ENCODE data around the gene ZBTB18.
A peak's percentile ranks its signal among the peaks of the same experiment; 100 is the strongest.

Gene ZBTB18

DNA sequence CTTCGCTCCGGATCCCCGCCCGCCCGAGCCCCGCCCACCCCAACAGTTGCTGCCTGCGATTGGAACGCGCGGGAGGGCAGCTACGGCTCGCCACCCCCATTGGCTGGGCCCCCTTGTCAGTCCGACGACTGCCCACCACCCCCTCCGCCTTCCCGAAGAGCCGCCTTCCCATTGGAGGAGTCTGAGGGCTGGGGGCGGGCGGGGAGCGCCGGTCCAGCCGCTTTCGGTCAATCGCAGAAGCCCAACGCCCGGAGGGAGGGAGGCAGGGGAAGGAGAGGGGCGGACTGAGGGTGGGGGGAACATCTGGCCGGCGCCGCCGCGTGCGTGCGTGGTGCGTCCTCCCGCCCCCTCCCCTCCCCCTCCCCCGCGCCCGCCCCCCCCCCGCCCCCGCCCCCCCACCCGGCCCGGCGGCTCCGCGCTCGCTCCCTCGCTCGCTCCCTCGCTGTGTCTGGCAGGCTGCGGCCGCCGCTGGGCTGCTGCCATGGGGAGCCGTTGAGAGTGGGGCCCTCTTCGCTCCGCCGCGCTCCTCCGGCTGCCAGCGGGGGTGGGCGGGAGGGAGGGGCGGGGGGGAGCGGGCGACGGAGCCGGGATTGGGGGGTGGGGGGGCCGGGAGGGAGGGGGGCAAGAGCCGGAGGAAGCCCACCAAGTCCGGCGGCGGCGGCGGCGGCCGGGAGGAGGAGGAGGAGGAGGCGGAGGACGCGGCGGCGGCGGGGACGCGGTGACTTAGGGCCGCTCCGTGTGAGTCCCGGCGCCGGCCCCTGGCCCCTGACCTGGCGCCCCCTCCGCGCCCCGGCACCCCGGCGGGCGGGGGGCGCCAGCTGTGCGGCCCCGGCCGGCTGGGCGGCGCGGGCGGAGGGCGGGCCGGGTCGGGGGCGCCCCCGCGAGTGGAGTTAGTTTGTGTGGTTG lies 2.6 kb upstream of the ZBTB18 start:
- Mint-ChIP-seq H3K4me3 (peak overlapping the region; percentile 94), H3K36me3 (ENCODE audit: low read depth) (no peaks in the 10 kb centered on the region), H3K27ac (no peak overlapping the region), H3K27me3 (no peaks in the 10 kb centered on the region), H3K9me3 (no peaks in the 10 kb centered on the region), H3K4me1 (peaks cover 26% of the 10 kb centered on the region)
- peak; percentile 94 for DNase-seq
- peak; percentile 93 for ATAC-seq

DNA sequence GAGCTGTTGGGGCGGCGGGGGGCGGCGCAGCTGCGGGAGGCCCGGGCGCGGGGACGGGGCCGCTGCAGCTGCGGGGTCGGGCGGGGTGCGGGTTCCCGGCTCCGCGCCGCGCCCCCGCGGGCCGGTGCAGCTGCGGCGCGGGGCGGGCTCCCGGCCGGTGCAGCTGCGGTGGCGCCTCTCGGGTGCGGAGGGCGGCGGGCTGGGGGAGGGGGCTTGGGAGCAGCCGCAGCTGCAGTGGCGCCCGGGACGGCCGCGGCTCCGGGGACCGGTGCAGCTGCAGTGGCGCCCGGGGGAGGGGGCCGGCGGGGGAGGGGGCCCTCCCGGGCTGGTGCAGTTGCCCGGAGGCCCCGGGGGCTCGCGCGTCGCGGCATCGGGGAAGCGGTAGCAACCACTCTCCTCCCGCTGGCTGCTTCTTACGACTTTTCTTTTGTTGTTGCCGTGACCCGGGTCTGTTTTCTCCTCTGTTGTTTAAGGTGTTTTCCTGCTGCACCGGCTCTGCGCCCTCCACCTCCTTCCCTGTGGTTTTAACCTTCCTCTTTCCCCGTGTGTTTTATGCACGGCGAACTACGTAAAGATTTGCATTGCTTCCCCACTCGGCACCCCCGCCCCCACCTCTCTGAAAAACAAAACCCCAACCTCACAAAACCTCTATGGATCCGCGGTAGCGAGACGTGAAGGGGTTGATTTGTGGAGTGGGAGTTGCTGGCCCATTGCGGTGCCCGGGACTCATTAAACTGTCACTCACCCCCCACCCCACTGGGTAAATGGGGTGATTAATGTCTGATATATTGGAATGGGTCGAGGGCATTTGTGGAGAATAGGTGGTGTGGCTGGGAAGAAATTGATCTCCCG lies 1.7 kb upstream of the ZBTB18 start:
- no peaks in the 10 kb centered on the region for H3K36me3 Mint-ChIP-seq (ENCODE audit: low read depth)
- ATAC-seq (no peak), DNase-seq (peak; percentile 35)
- no peaks in the 10 kb centered on the region for H3K9me3 Mint-ChIP-seq
- H3K27me3 Mint-ChIP-seq: no peaks in the 10 kb centered on the region
- H3K4me1 Mint-ChIP-seq: peaks cover 26% of the 10 kb centered on the region
- H3K4me3 Mint-ChIP-seq: peak overlapping the region; percentile 93
- peak overlapping the region; percentile 91 for H3K27ac Mint-ChIP-seq

DNA sequence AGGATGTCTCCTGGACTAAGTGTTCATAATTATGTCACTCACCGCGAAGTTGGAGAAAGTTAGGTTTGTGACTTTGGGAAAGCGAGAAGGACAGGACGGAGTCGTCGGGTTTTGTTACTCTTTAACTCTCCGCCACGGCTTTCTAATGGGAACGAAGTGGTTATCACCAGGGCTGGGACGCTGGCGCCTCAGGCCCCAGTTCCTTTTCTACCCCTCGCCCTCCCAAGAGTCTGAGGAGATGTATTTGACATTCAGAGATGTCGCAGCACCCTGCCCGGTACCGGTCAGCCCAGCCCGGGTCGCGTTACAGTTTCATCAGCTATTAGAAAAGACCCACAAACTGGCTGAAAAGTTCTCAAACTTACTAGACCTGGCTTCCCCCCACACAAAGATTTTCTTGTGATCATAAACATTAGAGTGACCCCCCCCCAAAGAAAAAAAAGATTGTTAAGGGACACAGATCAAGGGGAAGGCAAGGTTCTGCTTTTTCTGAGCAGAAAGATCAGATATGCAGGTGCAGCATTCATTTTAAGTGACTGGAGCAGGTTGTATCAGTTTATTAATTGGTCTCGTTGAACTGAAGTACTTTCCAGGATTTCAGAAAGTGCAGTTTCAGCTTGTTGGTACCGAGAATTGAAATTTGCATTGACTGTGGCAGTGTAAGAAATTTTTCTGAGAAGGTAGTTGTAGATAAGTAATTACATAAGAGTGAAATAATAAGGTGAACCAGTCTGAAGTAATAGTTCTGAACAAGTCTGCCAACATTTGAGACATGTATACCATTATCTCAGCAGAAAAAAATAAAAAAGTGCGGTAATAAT lies 859 bp upstream of the ZBTB18 start:
- H3K36me3 Mint-ChIP-seq (ENCODE audit: low read depth): no peaks in the 10 kb centered on the region
- H3K27me3 Mint-ChIP-seq: no peaks in the 10 kb centered on the region
- H3K4me3 Mint-ChIP-seq: peak overlapping the region; percentile 93
- peak overlapping the region; percentile 91 for H3K27ac Mint-ChIP-seq
- ATAC-seq (no peak), DNase-seq (peak; percentile 28)
- H3K9me3 Mint-ChIP-seq: no peaks in the 10 kb centered on the region
- peaks cover 23% of the 10 kb centered on the region for H3K4me1 Mint-ChIP-seq

- H3K4me1 Mint-ChIP-seq: peaks cover 17% of the 10 kb centered on the region
- no peaks in the 10 kb centered on the region for H3K36me3 Mint-ChIP-seq (ENCODE audit: low read depth)
- no peaks in the 10 kb centered on the region for H3K9me3 Mint-ChIP-seq
- DNase-seq: no peak
- H3K4me3 Mint-ChIP-seq: no peak overlapping the region
- ATAC-seq: no peak
- no peak overlapping the region for H3K27ac Mint-ChIP-seq
- H3K27me3 Mint-ChIP-seq: no peaks in the 10 kb centered on the region
Measured at GRCh38 chr1:244052016-244052727, 1.1 kb downstream of the ZBTB18 start.

GRCh38 chr1:244052728-244053312 lies 1.7 kb downstream of the ZBTB18 start:
- Mint-ChIP-seq H3K36me3 (ENCODE audit: low read depth) (no peaks in the 10 kb centered on the region), H3K9me3 (no peaks in the 10 kb centered on the region), H3K4me3 (no peak overlapping the region), H3K4me1 (peaks cover 20% of the 10 kb centered on the region), H3K27me3 (no peaks in the 10 kb centered on the region), H3K27ac (no peak overlapping the region)
- DNase-seq (no peak), ATAC-seq (no peak)

DNA sequence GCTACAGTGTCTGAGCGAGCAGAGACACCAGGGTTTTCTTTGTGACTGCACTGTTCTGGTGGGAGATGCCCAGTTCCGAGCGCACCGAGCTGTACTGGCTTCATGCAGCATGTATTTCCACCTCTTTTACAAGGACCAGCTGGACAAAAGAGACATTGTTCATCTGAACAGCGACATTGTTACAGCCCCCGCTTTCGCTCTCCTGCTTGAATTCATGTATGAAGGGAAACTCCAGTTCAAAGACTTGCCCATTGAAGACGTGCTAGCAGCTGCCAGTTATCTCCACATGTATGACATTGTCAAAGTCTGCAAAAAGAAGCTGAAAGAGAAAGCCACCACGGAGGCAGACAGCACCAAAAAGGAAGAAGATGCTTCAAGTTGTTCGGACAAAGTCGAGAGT lies 2.7 kb downstream of the ZBTB18 start:
- DNase-seq (no peak), ATAC-seq (no peak)
- no peak overlapping the region for H3K27ac Mint-ChIP-seq
- H3K4me1 Mint-ChIP-seq: peaks cover 21% of the 10 kb centered on the region
- H3K27me3 Mint-ChIP-seq: no peaks in the 10 kb centered on the region
- H3K9me3 Mint-ChIP-seq: no peaks in the 10 kb centered on the region
- H3K4me3 Mint-ChIP-seq: no peak overlapping the region
- no peaks in the 10 kb centered on the region for H3K36me3 Mint-ChIP-seq (ENCODE audit: low read depth)

DNA sequence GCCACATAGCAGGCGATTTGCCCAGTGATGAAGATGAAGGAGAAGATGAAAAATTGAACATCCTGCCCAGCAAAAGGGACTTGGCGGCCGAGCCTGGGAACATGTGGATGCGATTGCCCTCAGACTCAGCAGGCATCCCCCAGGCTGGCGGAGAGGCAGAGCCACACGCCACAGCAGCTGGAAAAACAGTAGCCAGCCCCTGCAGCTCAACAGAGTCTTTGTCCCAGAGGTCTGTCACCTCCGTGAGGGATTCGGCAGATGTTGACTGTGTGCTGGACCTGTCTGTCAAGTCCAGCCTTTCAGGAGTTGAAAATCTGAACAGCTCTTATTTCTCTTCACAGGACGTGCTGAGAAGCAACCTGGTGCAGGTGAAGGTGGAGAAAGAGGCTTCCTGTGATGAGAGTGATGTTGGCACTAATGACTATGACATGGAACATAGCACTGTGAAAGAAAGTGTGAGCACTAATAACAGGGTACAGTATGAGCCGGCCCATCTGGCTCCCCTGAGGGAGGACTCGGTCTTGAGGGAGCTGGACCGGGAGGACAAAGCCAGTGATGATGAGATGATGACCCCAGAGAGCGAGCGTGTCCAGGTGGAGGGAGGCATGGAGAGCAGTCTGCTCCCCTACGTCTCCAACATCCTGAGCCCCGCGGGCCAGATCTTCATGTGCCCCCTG lies 3.3 kb downstream of the ZBTB18 start:
- ATAC-seq: peak; percentile 31
- Mint-ChIP-seq H3K27me3 (no peaks in the 10 kb centered on the region), H3K4me1 (peaks cover 21% of the 10 kb centered on the region), H3K4me3 (no peak overlapping the region), H3K9me3 (no peaks in the 10 kb centered on the region), H3K27ac (no peak overlapping the region), H3K36me3 (ENCODE audit: low read depth) (no peaks in the 10 kb centered on the region)
- DNase-seq: no peak

DNA sequence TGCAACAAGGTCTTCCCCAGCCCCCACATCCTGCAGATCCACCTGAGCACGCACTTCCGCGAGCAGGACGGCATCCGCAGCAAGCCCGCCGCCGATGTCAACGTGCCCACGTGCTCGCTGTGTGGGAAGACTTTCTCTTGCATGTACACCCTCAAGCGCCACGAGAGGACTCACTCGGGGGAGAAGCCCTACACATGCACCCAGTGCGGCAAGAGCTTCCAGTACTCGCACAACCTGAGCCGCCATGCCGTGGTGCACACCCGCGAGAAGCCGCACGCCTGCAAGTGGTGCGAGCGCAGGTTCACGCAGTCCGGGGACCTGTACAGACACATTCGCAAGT lies 3.8 kb downstream of the ZBTB18 start:
- H3K4me1 Mint-ChIP-seq: peaks cover 21% of the 10 kb centered on the region
- H3K27ac Mint-ChIP-seq: no peak overlapping the region
- peak; percentile 31 for ATAC-seq
- no peaks in the 10 kb centered on the region for H3K36me3 Mint-ChIP-seq (ENCODE audit: low read depth)
- H3K9me3 Mint-ChIP-seq: no peaks in the 10 kb centered on the region
- H3K27me3 Mint-ChIP-seq: no peaks in the 10 kb centered on the region
- no peak overlapping the region for H3K4me3 Mint-ChIP-seq
- DNase-seq: no peak

DNA sequence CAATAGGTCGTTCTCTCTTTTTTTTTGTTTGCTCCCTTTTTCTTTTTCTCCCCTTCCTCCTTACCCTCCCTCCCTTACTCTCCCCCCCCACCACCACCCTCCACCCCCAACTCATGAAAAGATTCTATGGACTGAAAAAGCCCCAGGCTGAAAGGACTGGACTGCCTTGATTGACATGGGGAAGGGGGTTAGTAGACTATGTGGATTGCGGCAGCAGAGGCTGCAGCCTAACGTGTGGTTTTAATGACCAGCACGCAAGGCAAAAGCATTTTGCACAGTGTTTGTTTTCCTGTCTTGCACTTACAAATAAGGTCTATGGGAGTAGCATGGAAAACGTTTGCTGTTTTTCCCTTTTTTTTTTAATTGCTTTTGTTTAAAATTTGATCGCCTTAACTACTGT lies 5.5 kb downstream of the ZBTB18 start:
- ATAC-seq: no peak
- no peak for DNase-seq
- H3K27me3 Mint-ChIP-seq: no peaks in the 10 kb centered on the region
- H3K27ac Mint-ChIP-seq: no peak overlapping the region
- H3K9me3 Mint-ChIP-seq: no peaks in the 10 kb centered on the region
- H3K4me3 Mint-ChIP-seq: no peak overlapping the region
- H3K36me3 Mint-ChIP-seq (ENCODE audit: low read depth): no peaks in the 10 kb centered on the region
- peaks cover 21% of the 10 kb centered on the region for H3K4me1 Mint-ChIP-seq

DNA sequence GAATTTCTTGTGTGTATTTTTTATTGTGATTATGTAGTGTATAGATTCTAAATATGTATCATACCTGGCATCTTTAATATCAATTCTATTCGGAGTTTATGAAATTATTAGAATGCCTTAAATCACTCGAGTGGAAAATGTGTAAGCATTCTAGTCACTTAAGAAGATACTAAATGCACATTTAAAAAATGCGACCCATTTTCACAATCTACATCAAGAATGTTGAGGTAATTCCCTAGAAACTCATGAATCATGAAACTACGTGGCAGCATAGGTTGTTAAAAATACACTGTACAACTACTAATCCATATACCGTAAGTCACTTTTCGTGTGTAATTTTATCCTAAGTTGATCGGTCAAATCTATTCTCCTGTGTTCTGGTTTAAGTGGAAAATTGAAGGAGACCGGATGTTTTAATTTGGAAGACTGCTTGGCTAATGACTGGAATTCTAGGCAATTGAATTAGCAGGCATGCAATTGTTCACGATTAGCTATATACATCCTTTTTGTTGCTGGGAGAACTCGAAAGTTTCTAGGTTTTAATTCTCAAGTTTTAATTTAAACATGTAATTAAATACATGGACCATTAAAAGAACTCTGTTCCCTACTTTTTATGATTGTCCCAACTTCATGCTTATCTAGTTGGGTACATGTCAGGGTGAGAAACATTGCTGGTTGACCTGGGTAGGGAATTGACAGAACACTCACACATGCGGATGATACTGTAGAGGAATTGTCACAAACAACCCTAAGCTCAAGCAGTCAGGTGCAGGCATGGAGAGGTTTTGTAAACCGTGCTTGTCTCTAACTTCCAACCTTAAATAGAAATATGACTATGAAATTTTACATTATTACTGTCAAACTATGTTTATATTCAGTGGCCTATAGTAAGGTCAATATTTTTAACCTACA lies 6.6 kb downstream of the ZBTB18 start:
- no peak for DNase-seq
- ATAC-seq: no peak
- H3K27ac Mint-ChIP-seq: peak overlapping the region; percentile 24
- H3K27me3 Mint-ChIP-seq: no peaks in the 10 kb centered on the region
- H3K4me1 Mint-ChIP-seq: peaks cover 21% of the 10 kb centered on the region
- no peaks in the 10 kb centered on the region for H3K9me3 Mint-ChIP-seq
- H3K36me3 Mint-ChIP-seq (ENCODE audit: low read depth): no peaks in the 10 kb centered on the region
- no peak overlapping the region for H3K4me3 Mint-ChIP-seq

DNA sequence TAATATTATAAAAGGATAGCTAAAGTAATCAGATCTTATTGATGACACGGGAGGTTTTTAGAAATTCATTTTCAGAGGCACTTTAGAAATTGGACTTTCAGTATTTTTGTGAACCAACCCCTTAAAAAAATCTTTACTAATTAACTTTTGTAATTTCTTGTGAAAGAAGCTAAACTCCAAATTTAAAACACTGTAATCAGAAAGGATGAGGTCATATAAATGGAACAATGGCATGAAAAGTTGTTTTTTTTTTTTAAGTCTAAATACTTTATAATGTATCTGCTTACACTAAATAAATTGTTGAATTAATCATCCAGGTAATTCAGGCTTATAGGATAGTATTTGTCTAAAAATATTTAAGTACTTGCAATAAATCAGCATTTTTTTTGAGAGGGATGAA lies 9.0 kb downstream of the ZBTB18 start:
- H3K4me1 Mint-ChIP-seq: peaks cover 21% of the 10 kb centered on the region
- no peak for ATAC-seq

GRCh38 chr1:244060686-244061085 lies 9.6 kb downstream of the ZBTB18 start:
- Mint-ChIP-seq H3K4me3 (no peak overlapping the region), H3K27ac (no peak overlapping the region), H3K27me3 (no peaks in the 10 kb centered on the region), H3K36me3 (ENCODE audit: low read depth) (no peaks in the 10 kb centered on the region), H3K9me3 (no peaks in the 10 kb centered on the region), H3K4me1 (peaks cover 16% of the 10 kb centered on the region)
- no peak for ATAC-seq
- no peak for DNase-seq

More for the DNA sequence above, 9.0 kb downstream of the ZBTB18 start:
- no peaks in the 10 kb centered on the region for H3K27me3 Mint-ChIP-seq
- no peak overlapping the region for H3K27ac Mint-ChIP-seq
- DNase-seq: no peak
- no peak overlapping the region for H3K4me3 Mint-ChIP-seq
- H3K9me3 Mint-ChIP-seq: no peaks in the 10 kb centered on the region
- H3K36me3 Mint-ChIP-seq (ENCODE audit: low read depth): no peaks in the 10 kb centered on the region
